GM18867 (cell line): ENCODE data around the gene DEK.
"Not testable (repeated sequence)": the region's sequence is repeated elsewhere in the genome, so short reads cannot be mapped to it uniquely, and the experiment has no call there.

Experiments
- ATAC-seq: cut with Tn5 transposase; IDR thresholded peaks from one replicate; pipeline ENCODE4 v1.9.1; 2021; ENCODE audit warnings: mild to moderate bottlenecking, moderate library complexity; ENCODE audit not compliant: unreplicated experiment

The DEK gene

GRCh38 chr6:18264219-18264922, at the start of gene DEK:
DEK (minus strand) TSS chr6:18264530; CDS start chr6:18263987, 543 bp downstream.
- peak; percentile 32 for ATAC-seq

GRCh38 chr6:18312368-18312767, 48.0 kb upstream of the DEK start:
- ATAC-seq, result no peak

GRCh38 chr6:18310010-18310409, 45.7 kb upstream of the DEK start:
- ATAC-seq, result not testable (repeated sequence)

- no peak for ATAC-seq
Observed at GRCh38 chr6:18309046-18309445, 44.7 kb upstream of the DEK start.

- ATAC-seq, result no peak
Observed at GRCh38 chr6:18308070-18308735, 43.9 kb upstream of the DEK start.

- ATAC-seq, result no peak
Observed at GRCh38 chr6:18306977-18307376, 42.6 kb upstream of the DEK start.

- no peak for ATAC-seq
Observed at GRCh38 chr6:18302561-18303439, 38.5 kb upstream of the DEK start.

- no peak for ATAC-seq
Observed at GRCh38 chr6:18293076-18293904, 29.0 kb upstream of the DEK start.

- ATAC-seq, result no peak
Observed at GRCh38 chr6:18289283-18289682, 25.0 kb upstream of the DEK start.

GRCh38 chr6:18284261-18284660, 19.9 kb upstream of the DEK start:
- no peak for ATAC-seq

GRCh38 chr6:18281564-18281963, 17.2 kb upstream of the DEK start:
- no peak for ATAC-seq

- no peak for ATAC-seq
Observed at GRCh38 chr6:18280084-18280483, 15.8 kb upstream of the DEK start.

- ATAC-seq, result no peak
Observed at GRCh38 chr6:18279422-18279821, 15.1 kb upstream of the DEK start.

- no peak for ATAC-seq
Observed at GRCh38 chr6:18277237-18278006, 13.1 kb upstream of the DEK start.

- no peak for ATAC-seq
Observed at GRCh38 chr6:18276610-18277236, 12.4 kb upstream of the DEK start.

- no peak for ATAC-seq
Observed at GRCh38 chr6:18270216-18270615, 5.9 kb upstream of the DEK start.

- no peak for ATAC-seq
Observed at GRCh38 chr6:18269717-18270116, 5.4 kb upstream of the DEK start.

GRCh38 chr6:18269253-18269652, 4.9 kb upstream of the DEK start:
- no peak for ATAC-seq

GRCh38 chr6:18268066-18268465, 3.7 kb upstream of the DEK start:
- ATAC-seq, result no peak

- no peak for ATAC-seq
Observed at GRCh38 chr6:18266523-18266912, 2.2 kb upstream of the DEK start.
